22Rv1 (cell line): ENCODE measurements around the gene FAM13B.

Experiments used
- ZFX ChIP-seq: fragments of 450-650 bp; IDR thresholded peaks from 2 replicates; pipeline ENCODE4 v1.6.1; 2017; ENCODE audit warnings: antibody characterized with exemption, borderline replicate concordance
- TF ChIP-seq, protein P1 (sequence below): fragments of 450-650 bp; IDR thresholded peaks from 2 replicates; pipeline ENCODE4 v1.5.1; 2017; ENCODE audit warnings: mild to moderate bottlenecking

DNA sequence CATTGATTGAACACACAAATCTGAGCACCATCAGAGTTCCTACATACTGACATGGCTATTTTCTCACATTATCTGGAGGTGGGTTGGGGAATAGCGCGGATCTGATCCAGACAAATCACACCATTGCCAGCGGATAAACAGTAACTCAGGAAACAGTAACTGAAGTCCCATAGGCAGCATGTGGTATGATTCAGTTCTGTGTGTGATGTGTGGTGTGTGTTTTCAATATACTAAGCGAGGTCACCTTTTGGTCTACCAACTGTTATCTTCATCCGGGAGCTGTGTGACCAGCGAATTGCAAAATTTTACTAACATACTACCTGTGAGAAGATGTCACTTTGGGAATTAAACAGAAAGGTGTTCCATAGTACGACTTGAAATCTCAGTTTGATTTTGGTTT is 93.5 kb downstream of the FAM13B start:
- TF ChIP-seq, protein P1, sequence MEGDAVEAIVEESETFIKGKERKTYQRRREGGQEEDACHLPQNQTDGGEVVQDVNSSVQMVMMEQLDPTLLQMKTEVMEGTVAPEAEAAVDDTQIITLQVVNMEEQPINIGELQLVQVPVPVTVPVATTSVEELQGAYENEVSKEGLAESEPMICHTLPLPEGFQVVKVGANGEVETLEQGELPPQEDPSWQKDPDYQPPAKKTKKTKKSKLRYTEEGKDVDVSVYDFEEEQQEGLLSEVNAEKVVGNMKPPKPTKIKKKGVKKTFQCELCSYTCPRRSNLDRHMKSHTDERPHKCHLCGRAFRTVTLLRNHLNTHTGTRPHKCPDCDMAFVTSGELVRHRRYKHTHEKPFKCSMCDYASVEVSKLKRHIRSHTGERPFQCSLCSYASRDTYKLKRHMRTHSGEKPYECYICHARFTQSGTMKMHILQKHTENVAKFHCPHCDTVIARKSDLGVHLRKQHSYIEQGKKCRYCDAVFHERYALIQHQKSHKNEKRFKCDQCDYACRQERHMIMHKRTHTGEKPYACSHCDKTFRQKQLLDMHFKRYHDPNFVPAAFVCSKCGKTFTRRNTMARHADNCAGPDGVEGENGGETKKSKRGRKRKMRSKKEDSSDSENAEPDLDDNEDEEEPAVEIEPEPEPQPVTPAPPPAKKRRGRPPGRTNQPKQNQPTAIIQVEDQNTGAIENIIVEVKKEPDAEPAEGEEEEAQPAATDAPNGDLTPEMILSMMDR: no peak
- no peak for TF ChIP-seq ZFX
